PC-9 (cell line): ENCODE data around the gene NR4A1. TPM values are rescaled to one million over a fixed set of nuclear protein-coding genes. Genes with fewer than 3 reads are reported as not detected.

Experiments used
- BruUV-seq: library from RNA; stranded (reverse); fragments of 400-500 nt; replicated peaks from 2 replicates; lab custom pipeline; 2021; lab: Mats Ljungman, UMichigan
- CTCF ChIA-PET: fragments of 300-600 bp; sonication (Branson Sonifier 250); formaldehyde crosslinking; loops from one replicate; lab custom pipeline; 2022; ENCODE audit warnings: antibody characterized with exemption; lab: Charles Lee
- POLR2A ChIA-PET: fragments of 300-600 bp; sonication (Branson Sonifier 250); formaldehyde crosslinking; loops from one replicate; lab custom pipeline; 2022; ENCODE audit warnings: antibody characterized with exemption; ENCODE audit not compliant: unreplicated experiment; lab: Charles Lee
- DNase-seq, 2 experiments: peaks; one replicate each; pipeline versions ENCODE4 v3.0.0 to v3.0.0-alpha.2; 2015 to 2022; ENCODE audit warnings: mixed read lengths in 1 of 2
- H2AFZ ChIP-seq: fragments of 200-600 bp; sonication (generic); 2 replicates; pipeline ENCODE4 v1.8.1; 2017; ENCODE audit warnings: antibody characterized with exemption
- H3F3A ChIP-seq: fragments of 200-600 bp; sonication (generic); 2 replicates; pipeline ENCODE4 v1.8.1; 2017; ENCODE audit warnings: antibody characterized with exemption, mild to moderate bottlenecking, low read depth; ENCODE audit not compliant: insufficient read depth
- H3K27ac ChIP-seq: fragments of 200-600 bp; sonication (generic); 2 replicates; pipeline ENCODE4 v1.6.1; 2016; ENCODE audit warnings: mixed run types
- H3K27me3 ChIP-seq: fragments of 200-600 bp; sonication (generic); 2 replicates; pipeline ENCODE4 v1.6.1; 2016; ENCODE audit warnings: low read depth, mixed run types; ENCODE audit not compliant: insufficient read depth
- H3K36me3 ChIP-seq: fragments of 200-600 bp; sonication (generic); 2 replicates; pipeline ENCODE4 v1.6.1; 2016; ENCODE audit warnings: low read depth, mixed run types
- H3K4me1 ChIP-seq: fragments of 200-600 bp; sonication (generic); replicated peaks from 2 replicates; pipeline ENCODE4 v1.6.1; 2016; ENCODE audit warnings: mixed run types; ENCODE audit not compliant: insufficient read depth
- H3K4me2 ChIP-seq: fragments of 200-600 bp; sonication (generic); 2 replicates; pipeline ENCODE4 v1.6.1; 2017; ENCODE audit warnings: mixed run types
- H3K4me3 ChIP-seq: fragments of 200-600 bp; sonication (generic); 2 replicates; pipeline ENCODE4 v1.6.1; 2016; ENCODE audit warnings: mixed run types
- H3K79me2 ChIP-seq: fragments of 200-600 bp; sonication (generic); 2 replicates; pipeline ENCODE4 v1.6.1; 2017; ENCODE audit warnings: low read depth, mixed run types
- H3K9me2 ChIP-seq: fragments of 200-600 bp; sonication (generic); 2 replicates; pipeline ENCODE4 v1.8.1; 2017; ENCODE audit warnings: mild to moderate bottlenecking; ENCODE audit not compliant: insufficient read depth
- H3K9me3 ChIP-seq: fragments of 200-600 bp; sonication (generic); 2 replicates; pipeline ENCODE4 v1.8.1; 2016; ENCODE audit warnings: low read depth; ENCODE audit not compliant: insufficient read depth
- H4K20me1 ChIP-seq: fragments of 200-600 bp; sonication (generic); 2 replicates; pipeline ENCODE4 v1.8.1; 2017; ENCODE audit not compliant: insufficient read depth
- EZH2 ChIP-seq: fragments of 200-600 bp; sonication (generic); IDR thresholded peaks from 2 replicates; pipeline ENCODE4 v1.8.0; 2017; ENCODE audit warnings: antibody characterized with exemption, low read depth
- intact Hi-C: fragments of 100-400 bp; cut with micrococcal nuclease; formaldehyde crosslinking; loops from one replicate; pipeline ENCODE4 v1.10.0; 2022; ENCODE audit not compliant: unreplicated experiment
- total RNA-seq: library from RNA; stranded (reverse); gene quantifications from 2 replicates; pipeline ENCODE4 v1.2.3, GENCODE V29; 2021
- TF ChIP-seq, protein P1 (sequence below): fragments of 200-600 bp; sonication (generic); conservative IDR thresholded peaks from 2 replicates; pipeline ENCODE4 v1.6.1; 2017; ENCODE audit warnings: mixed run types, antibody characterized with exemption, mild to moderate bottlenecking, moderate library complexity

The NR4A1 gene
- total RNA-seq, 1 experiment from 2014 or later: 6.5 TPM

- Histone ChIP-seq H3K9me2 (no peaks in the 10 kb centered on the region), H3K9me3 (no peaks in the 10 kb centered on the region), H3K79me2 (peaks cover 56% of the 10 kb centered on the region), H3K4me1 (peaks cover 20% of the 10 kb centered on the region), H3F3A (peaks cover 6% of the 10 kb centered on the region), H3K36me3 (peaks cover 14% of the 10 kb centered on the region; the same call in 1 of the 2 replicates), H3K27ac (no peak overlapping the region), H3K4me3 (no peak overlapping the region), H2AFZ (no peak overlapping the region), H3K4me2 (no peak overlapping the region), H4K20me1 (peaks cover 45% of the 10 kb centered on the region), H3K27me3 (no peaks in the 10 kb centered on the region)
- ChIA-PET CTCF (interaction anchor here (0.6 to 1.1 kb wide), 3 partner anchors 49 to 702 kb away, joined by 3 to 4 read pairs (median 4); no protein-coding TSS in a partner anchor), POLR2A (no interaction called here)
- no peak for DNase-seq
- TF ChIP-seq, protein P1, sequence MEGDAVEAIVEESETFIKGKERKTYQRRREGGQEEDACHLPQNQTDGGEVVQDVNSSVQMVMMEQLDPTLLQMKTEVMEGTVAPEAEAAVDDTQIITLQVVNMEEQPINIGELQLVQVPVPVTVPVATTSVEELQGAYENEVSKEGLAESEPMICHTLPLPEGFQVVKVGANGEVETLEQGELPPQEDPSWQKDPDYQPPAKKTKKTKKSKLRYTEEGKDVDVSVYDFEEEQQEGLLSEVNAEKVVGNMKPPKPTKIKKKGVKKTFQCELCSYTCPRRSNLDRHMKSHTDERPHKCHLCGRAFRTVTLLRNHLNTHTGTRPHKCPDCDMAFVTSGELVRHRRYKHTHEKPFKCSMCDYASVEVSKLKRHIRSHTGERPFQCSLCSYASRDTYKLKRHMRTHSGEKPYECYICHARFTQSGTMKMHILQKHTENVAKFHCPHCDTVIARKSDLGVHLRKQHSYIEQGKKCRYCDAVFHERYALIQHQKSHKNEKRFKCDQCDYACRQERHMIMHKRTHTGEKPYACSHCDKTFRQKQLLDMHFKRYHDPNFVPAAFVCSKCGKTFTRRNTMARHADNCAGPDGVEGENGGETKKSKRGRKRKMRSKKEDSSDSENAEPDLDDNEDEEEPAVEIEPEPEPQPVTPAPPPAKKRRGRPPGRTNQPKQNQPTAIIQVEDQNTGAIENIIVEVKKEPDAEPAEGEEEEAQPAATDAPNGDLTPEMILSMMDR: no peak
- no peak for TF ChIP-seq EZH2
- no TSS peak for BruUV-seq
- intact Hi-C loops: no loop called here
Measured at GRCh38 chr12:52073531-52074381, 22.5 kb downstream of the NR4A1 start.

GRCh38 chr12:52074971-52075724 lies 23.9 kb downstream of the NR4A1 start:
- CTCF ChIA-PET: no interaction called here
- Histone ChIP-seq H4K20me1 (peaks cover 45% of the 10 kb centered on the region), H3K27me3 (no peaks in the 10 kb centered on the region), H3K9me3 (no peaks in the 10 kb centered on the region), H3K27ac (no peak overlapping the region), H3K4me3 (no peak overlapping the region), H3K9me2 (no peaks in the 10 kb centered on the region), H3K4me1 (peaks cover 16% of the 10 kb centered on the region), H3K4me2 (no peak overlapping the region), H2AFZ (no peak overlapping the region), H3K79me2 (peaks cover 53% of the 10 kb centered on the region), H3F3A (no peaks in the 10 kb centered on the region), H3K36me3 (peaks cover 14% of the 10 kb centered on the region; the same call in 1 of the 2 replicates)
- BruUV-seq: no TSS peak
- POLR2A ChIA-PET: no interaction called here
- DNase-seq: no peak
- intact Hi-C loops: no loop called here
- no peak for TF ChIP-seq EZH2
- TF ChIP-seq, protein P1: no peak

- Histone ChIP-seq H3K36me3 (peaks cover 13% of the 10 kb centered on the region; the same call in 1 of the 2 replicates), H3F3A (no peaks in the 10 kb centered on the region), H3K79me2 (peaks cover 36% of the 10 kb centered on the region), H3K27me3 (no peaks in the 10 kb centered on the region), H3K27ac (no peak overlapping the region), H4K20me1 (peaks cover 40% of the 10 kb centered on the region), H3K9me3 (no peaks in the 10 kb centered on the region), H3K4me2 (no peak overlapping the region), H3K4me3 (no peak overlapping the region), H3K9me2 (no peaks in the 10 kb centered on the region), H3K4me1 (peaks cover 6% of the 10 kb centered on the region), H2AFZ (no peak overlapping the region)
- ChIA-PET POLR2A (no interaction called here), CTCF (no interaction called here)
- intact Hi-C loops: no loop called here
- no peak for DNase-seq
- TF ChIP-seq, protein P1: no peak
- TF ChIP-seq EZH2: no peak
- no TSS peak for BruUV-seq
Measured at GRCh38 chr12:52076811-52077210, 25.6 kb downstream of the NR4A1 start.
